ENCODE data around the gene EID3. TPM values are rescaled to one million over a fixed set of nuclear protein-coding genes. Genes with fewer than 3 reads are reported as not detected.

EID3 gene
- total RNA-seq, 1 experiment from 2014 or later, result 3.0 TPM

DNA sequence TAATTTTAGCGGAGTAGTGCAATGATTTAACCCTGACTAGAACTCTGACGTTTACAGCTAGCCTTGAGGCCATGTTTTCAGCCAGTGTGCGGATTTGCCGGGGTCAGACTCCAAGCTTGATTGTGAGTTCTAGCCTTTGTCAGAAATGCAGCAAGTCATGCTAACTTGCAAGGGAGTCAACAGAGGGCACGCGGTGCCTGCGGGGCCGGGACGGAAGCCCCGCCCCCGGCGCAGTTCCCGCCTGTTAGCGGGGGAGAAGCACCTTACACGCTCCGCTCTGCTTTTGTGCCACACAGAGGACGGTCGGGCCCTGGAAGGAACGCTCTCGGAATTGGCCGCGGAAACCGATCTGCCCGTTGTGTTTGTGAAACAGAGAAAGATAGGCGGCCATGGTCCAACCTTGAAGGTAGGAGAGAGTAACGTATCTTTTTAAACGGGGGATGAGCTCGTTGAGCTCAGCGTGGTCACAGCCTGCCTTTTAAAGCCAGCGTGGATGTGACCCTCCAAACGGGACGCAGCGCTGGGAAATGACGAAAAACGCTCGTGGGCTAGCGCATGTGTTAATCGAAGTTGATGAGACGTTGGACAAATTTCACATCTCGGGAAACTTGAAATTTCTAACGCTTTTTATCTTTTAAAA, 14.8 kb upstream of the EID3 start (continued):
- TF ChIP-seq, protein P1, sequence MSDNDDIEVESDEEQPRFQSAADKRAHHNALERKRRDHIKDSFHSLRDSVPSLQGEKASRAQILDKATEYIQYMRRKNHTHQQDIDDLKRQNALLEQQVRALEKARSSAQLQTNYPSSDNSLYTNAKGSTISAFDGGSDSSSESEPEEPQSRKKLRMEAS (IDR thresholded peaks at IDR 0.05), result peak; percentile 94
- no peak for TF ChIP-seq ZNF274 (IDR thresholded peaks at IDR 0.05; ENCODE audit: low read depth, low read length)
- no peak for TF ChIP-seq YY1 (IDR thresholded peaks at IDR 0.05; ENCODE audit: extremely low read depth, insufficient replicate concordance, low read depth, low read length)
- no peak for TF ChIP-seq ELF1 (IDR thresholded peaks at IDR 0.05; ENCODE audit: borderline replicate concordance, low read depth)
- peak; percentile 36 for TF ChIP-seq RAD21 (IDR thresholded peaks at IDR 0.05; ENCODE audit: low read depth)
- peak; percentile 38 for TF ChIP-seq SP1 (IDR thresholded peaks at IDR 0.05; ENCODE audit: low read depth)
- TF ChIP-seq, protein P2, sequence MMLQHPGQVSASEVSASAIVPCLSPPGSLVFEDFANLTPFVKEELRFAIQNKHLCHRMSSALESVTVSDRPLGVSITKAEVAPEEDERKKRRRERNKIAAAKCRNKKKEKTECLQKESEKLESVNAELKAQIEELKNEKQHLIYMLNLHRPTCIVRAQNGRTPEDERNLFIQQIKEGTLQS (IDR thresholded peaks at IDR 0.05), result no peak
- 0 out of 2 replicates have a peak, but pooled peaks have one; percentile 28 for TF ChIP-seq CEBPB (IDR thresholded peaks at IDR 0.05; ENCODE audit: low read depth)
- TF ChIP-seq, protein P3, sequence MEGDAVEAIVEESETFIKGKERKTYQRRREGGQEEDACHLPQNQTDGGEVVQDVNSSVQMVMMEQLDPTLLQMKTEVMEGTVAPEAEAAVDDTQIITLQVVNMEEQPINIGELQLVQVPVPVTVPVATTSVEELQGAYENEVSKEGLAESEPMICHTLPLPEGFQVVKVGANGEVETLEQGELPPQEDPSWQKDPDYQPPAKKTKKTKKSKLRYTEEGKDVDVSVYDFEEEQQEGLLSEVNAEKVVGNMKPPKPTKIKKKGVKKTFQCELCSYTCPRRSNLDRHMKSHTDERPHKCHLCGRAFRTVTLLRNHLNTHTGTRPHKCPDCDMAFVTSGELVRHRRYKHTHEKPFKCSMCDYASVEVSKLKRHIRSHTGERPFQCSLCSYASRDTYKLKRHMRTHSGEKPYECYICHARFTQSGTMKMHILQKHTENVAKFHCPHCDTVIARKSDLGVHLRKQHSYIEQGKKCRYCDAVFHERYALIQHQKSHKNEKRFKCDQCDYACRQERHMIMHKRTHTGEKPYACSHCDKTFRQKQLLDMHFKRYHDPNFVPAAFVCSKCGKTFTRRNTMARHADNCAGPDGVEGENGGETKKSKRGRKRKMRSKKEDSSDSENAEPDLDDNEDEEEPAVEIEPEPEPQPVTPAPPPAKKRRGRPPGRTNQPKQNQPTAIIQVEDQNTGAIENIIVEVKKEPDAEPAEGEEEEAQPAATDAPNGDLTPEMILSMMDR (IDR thresholded peaks at IDR 0.05 in 2 of 3, conservative IDR thresholded peaks at IDR 0.05 in 1 of 3; ENCODE audit: borderline replicate concordance in 1 of 3, insufficient read depth in 1 of 3, low read depth in 2 of 3, low read length in 2 of 3), result no peak
- peak; percentile 84 for TF ChIP-seq CBX3 (IDR thresholded peaks at IDR 0.05; ENCODE audit: low read depth)
- 0 out of 2 replicates have a peak, but pooled peaks have one; percentile 24 for TF ChIP-seq JUND (IDR thresholded peaks at IDR 0.05)

DNA sequence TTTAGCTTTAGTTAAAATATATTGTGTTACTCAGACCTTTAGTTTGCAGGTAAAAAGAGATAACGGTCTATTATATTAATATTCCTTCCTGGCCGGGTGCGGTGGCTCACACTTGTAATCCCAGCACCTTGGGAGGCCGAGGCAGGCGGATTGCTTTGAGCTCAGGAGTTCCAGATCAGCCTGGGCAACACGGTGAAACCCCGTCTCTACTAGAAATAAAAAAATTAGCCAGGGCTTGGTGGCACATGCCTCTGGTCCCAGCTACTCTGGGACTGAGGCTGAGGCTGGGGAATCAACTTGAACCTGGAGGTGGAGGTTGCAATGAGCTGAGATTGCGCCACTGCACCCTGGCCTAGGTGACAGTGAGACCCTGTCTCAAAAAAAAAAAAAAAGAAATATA, 13.2 kb upstream of the EID3 start:
- Histone ChIP-seq H3K9ac (ENCODE audit: low read length) (no peak overlapping the region), H3K4me2 (ENCODE audit: low read length) (peak overlapping the region; percentile 13; the same call in 1 of the 2 replicates), H3K9me3 (ENCODE audit: control insufficient read depth in 1 of 2, insufficient read depth in 1 of 2, low read depth in 1 of 2, low read length in 2 of 2) (no peaks in the 10 kb centered on the region), H3K27me3 (ENCODE audit: insufficient read depth, low read length) (no peaks in the 10 kb centered on the region), H3K4me3 (replicated peaks in 1 of 2; ENCODE audit: low read depth in 1 of 2, low read length in 2 of 2) (no peak overlapping the region), H3K9me2 (ENCODE audit: insufficient read depth) (no peaks in the 10 kb centered on the region), H3K27ac (ENCODE audit: low read depth, low read length) (peak overlapping the region; percentile 96; the same call in 1 of the 2 replicates), H3K4me1 (ENCODE audit: control insufficient read depth in 1 of 2, insufficient read depth in 2 of 2, low read length in 2 of 2) (peaks cover 27 to 67% of the 10 kb centered on the region in 2 experiments), H3K36me3 (ENCODE audit: control insufficient read depth in 1 of 2, insufficient read depth in 2 of 2, low read length in 2 of 2) (peaks cover 23 to 53% of the 10 kb centered on the region in 2 experiments), H3K79me2 (ENCODE audit: insufficient read depth, low read length) (peaks cover 86% of the 10 kb centered on the region), H2AFZ (ENCODE audit: low read depth, low read length, poor library complexity, severe bottlenecking) (no peak overlapping the region), H4K20me1 (ENCODE audit: insufficient read depth) (peaks cover 22% of the 10 kb centered on the region; the same call in 1 of the 2 replicates)
- RAD21 ChIA-PET (ENCODE audit: low non-redundant PET in 1 of 2, low total read pairs in 2 of 2, uncharacterized antibody in 2 of 2, unreplicated experiment in 2 of 2), result no interaction called here
- DNase-seq (ENCODE audit: low read depth, low spot score), result no peak
- TF ChIP-seq, protein P4, sequence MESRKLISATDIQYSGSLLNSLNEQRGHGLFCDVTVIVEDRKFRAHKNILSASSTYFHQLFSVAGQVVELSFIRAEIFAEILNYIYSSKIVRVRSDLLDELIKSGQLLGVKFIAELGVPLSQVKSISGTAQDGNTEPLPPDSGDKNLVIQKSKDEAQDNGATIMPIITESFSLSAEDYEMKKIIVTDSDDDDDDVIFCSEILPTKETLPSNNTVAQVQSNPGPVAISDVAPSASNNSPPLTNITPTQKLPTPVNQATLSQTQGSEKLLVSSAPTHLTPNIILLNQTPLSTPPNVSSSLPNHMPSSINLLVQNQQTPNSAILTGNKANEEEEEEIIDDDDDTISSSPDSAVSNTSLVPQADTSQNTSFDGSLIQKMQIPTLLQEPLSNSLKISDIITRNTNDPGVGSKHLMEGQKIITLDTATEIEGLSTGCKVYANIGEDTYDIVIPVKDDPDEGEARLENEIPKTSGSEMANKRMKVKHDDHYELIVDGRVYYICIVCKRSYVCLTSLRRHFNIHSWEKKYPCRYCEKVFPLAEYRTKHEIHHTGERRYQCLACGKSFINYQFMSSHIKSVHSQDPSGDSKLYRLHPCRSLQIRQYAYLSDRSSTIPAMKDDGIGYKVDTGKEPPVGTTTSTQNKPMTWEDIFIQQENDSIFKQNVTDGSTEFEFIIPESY (IDR thresholded peaks at IDR 0.05; ENCODE audit: extremely low read depth, insufficient replicate concordance, low read length), result no peak
- TF ChIP-seq, protein P3 (IDR thresholded peaks at IDR 0.05 in 2 of 3, conservative IDR thresholded peaks at IDR 0.05 in 1 of 3; ENCODE audit: borderline replicate concordance in 1 of 3, insufficient read depth in 1 of 3, low read depth in 2 of 3, low read length in 2 of 3), result no peak
- TF ChIP-seq JUND (IDR thresholded peaks at IDR 0.05), result no peak
- TF ChIP-seq ELF1 (IDR thresholded peaks at IDR 0.05; ENCODE audit: borderline replicate concordance, low read depth), result no peak
- TF ChIP-seq, protein P1 (IDR thresholded peaks at IDR 0.05), result no peak
- no TSS peak for BruUV-seq (replicated peaks)
- POLR2A ChIA-PET, result interaction anchor here (1.3 kb wide), 1 partner anchor 67 kb away, joined by 3 read pairs; no protein-coding TSS in a partner anchor
- no peak for ATAC-seq
- CTCF ChIA-PET, result no interaction called here
- intact Hi-C loops (cut with micrococcal nuclease), result no loop called here
